ENCODE data around the gene UBAC2. TPM values are rescaled to one million over a fixed set of nuclear protein-coding genes. Genes with fewer than 3 reads are reported as not detected.

Gene UBAC2
- total and polyA plus RNA-seq, 2 donors (not counting 1 experiment from before 2014, with no cell fraction given) = 32.4 to 87.4 TPM

DNA sequence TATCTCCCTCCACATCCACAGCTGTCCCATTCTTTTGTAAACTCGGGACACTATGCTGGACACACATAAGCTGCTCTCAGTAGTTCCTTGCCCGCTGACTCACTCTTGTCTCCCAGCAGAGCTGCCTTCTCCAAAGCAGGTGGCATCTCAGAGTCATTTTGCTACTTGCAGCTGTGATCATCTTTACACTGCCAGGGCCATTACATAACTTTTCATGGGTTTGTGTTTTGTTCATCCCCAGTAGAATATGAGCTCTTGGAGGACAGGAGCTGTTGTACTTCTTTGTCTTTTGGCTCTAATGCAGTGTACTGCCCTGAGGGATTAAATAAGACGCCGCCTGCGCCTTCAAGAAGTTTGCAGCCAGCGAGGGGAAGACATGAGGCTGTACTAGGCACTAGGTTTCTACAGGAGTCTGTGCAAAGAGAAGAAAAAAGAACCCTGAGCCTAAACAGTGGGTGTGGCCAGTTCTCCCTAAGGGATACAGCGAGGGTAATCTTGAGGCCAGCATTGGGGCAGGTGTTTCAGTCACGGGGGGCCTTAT is 147.3 kb downstream of the UBAC2 start:
- Histone ChIP-seq H3K9ac (ENCODE audit: insufficient read depth, low read length) (no peak overlapping the region), H3K4me3 (replicated peaks in 1 of 4; ENCODE audit: control extremely low read depth in 1 of 4, insufficient read depth in 1 of 4, low read depth in 3 of 4, low read length in 4 of 4) (no peak overlapping the region), H4K20me1 (ENCODE audit: control insufficient read depth, extremely low read depth, insufficient read depth, low read length) (no peaks in the 10 kb centered on the region), H2AFZ (ENCODE audit: low read length) (no peak overlapping the region), H3K27me3 (ENCODE audit: control insufficient read depth, insufficient read depth, low read length) (no peaks in the 10 kb centered on the region), H3K36me3 (ENCODE audit: control insufficient read depth, insufficient read depth, low read length) (no peaks in the 10 kb centered on the region), H3K79me2 (ENCODE audit: control insufficient read depth, insufficient read depth, low read length) (no peaks in the 10 kb centered on the region), H3K9me3 (ENCODE audit: control insufficient read depth, insufficient read depth, low read depth, low read length) (no peaks in the 10 kb centered on the region), H3K4me2 (ENCODE audit: extremely low read depth, insufficient read depth, low read length) (no peak overlapping the region), H3K27ac (ENCODE audit: insufficient read depth, low read length) (no peak overlapping the region), H3K4me1 (ENCODE audit: control insufficient read depth, extremely low read depth, insufficient read depth, low read length) (no peaks in the 10 kb centered on the region)
- TF ChIP-seq, protein P1, sequence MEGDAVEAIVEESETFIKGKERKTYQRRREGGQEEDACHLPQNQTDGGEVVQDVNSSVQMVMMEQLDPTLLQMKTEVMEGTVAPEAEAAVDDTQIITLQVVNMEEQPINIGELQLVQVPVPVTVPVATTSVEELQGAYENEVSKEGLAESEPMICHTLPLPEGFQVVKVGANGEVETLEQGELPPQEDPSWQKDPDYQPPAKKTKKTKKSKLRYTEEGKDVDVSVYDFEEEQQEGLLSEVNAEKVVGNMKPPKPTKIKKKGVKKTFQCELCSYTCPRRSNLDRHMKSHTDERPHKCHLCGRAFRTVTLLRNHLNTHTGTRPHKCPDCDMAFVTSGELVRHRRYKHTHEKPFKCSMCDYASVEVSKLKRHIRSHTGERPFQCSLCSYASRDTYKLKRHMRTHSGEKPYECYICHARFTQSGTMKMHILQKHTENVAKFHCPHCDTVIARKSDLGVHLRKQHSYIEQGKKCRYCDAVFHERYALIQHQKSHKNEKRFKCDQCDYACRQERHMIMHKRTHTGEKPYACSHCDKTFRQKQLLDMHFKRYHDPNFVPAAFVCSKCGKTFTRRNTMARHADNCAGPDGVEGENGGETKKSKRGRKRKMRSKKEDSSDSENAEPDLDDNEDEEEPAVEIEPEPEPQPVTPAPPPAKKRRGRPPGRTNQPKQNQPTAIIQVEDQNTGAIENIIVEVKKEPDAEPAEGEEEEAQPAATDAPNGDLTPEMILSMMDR (conservative IDR thresholded peaks at IDR 0.05 in 1 of 2, IDR thresholded peaks at IDR 0.05 in 1 of 2; ENCODE audit: low read depth in 1 of 2, low read length in 2 of 2) = no peak
- TF ChIP-seq EZH2 (IDR thresholded peaks at IDR 0.05; ENCODE audit: low read length, missing control alignments) = no peak
- DNase-seq (ENCODE audit: low read depth in 2 of 2) = no peak

DNA sequence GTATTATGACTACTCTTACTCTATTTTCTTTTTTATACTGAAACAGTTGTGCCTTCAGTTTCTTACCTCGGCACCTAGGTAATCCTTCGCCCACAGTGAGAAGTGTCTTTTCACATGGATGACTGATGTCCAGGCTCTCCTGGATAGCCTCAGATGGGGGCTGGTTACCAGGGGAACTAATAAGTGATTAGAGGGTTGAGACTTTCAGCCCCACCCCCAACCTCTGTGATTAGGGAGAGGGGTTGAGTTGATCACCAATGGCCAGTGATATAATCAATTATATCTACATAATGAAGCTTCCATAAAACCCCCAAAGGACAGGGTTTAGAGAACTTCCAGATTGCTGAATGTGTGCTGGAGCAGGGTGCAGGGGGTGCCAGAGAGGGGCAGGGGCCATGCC is 149.5 kb downstream of the UBAC2 start:
- Histone ChIP-seq H3K36me3 (ENCODE audit: control insufficient read depth, insufficient read depth, low read length) (no peaks in the 10 kb centered on the region), H3K4me2 (ENCODE audit: extremely low read depth, insufficient read depth, low read length) (no peak overlapping the region), H3K27me3 (ENCODE audit: control insufficient read depth, insufficient read depth, low read length) (no peaks in the 10 kb centered on the region), H3K4me3 (replicated peaks in 1 of 4; ENCODE audit: control extremely low read depth in 1 of 4, insufficient read depth in 1 of 4, low read depth in 3 of 4, low read length in 4 of 4) (no peak overlapping the region), H3K4me1 (ENCODE audit: control insufficient read depth, extremely low read depth, insufficient read depth, low read length) (no peaks in the 10 kb centered on the region), H4K20me1 (ENCODE audit: control insufficient read depth, extremely low read depth, insufficient read depth, low read length) (no peaks in the 10 kb centered on the region), H3K9ac (ENCODE audit: insufficient read depth, low read length) (no peak overlapping the region), H3K9me3 (ENCODE audit: control insufficient read depth, insufficient read depth, low read depth, low read length) (no peaks in the 10 kb centered on the region), H3K27ac (ENCODE audit: insufficient read depth, low read length) (no peak overlapping the region), H2AFZ (ENCODE audit: low read length) (no peak overlapping the region), H3K79me2 (ENCODE audit: control insufficient read depth, insufficient read depth, low read length) (no peaks in the 10 kb centered on the region)
- TF ChIP-seq, protein P1 (conservative IDR thresholded peaks at IDR 0.05 in 1 of 2, IDR thresholded peaks at IDR 0.05 in 1 of 2; ENCODE audit: low read depth in 1 of 2, low read length in 2 of 2) = no peak
- no peak for TF ChIP-seq EZH2 (IDR thresholded peaks at IDR 0.05; ENCODE audit: low read length, missing control alignments)
- no peak for DNase-seq (ENCODE audit: low read depth in 2 of 2)

DNA sequence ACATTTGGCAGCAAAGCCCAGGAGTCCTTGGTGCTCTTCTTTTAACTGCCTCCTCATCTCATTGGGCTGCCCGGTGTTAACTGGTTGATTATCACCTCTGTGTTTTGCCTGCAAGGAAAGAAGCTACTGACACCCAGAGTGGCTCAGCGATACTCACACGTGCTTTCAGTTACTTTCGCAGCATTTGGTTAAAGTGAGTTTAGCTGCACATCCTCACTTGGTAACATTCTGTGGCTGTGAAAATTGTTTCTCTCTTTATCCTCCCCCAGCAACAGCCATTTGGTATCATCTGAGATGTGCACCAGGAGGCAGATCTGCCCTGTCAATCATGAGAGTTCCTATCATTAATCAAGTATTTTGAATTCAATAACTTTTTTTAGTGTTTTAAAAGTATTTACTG is 151.1 kb downstream of the UBAC2 start:
- Histone ChIP-seq H3K36me3 (ENCODE audit: control insufficient read depth, insufficient read depth, low read length) (no peaks in the 10 kb centered on the region), H3K27ac (ENCODE audit: insufficient read depth, low read length) (no peak overlapping the region), H3K4me1 (ENCODE audit: control insufficient read depth, extremely low read depth, insufficient read depth, low read length) (peaks cover 3% of the 10 kb centered on the region), H2AFZ (ENCODE audit: low read length) (no peak overlapping the region), H3K27me3 (ENCODE audit: control insufficient read depth, insufficient read depth, low read length) (no peaks in the 10 kb centered on the region), H3K9me3 (ENCODE audit: control insufficient read depth, insufficient read depth, low read depth, low read length) (no peaks in the 10 kb centered on the region), H3K9ac (ENCODE audit: insufficient read depth, low read length) (no peak overlapping the region), H4K20me1 (ENCODE audit: control insufficient read depth, extremely low read depth, insufficient read depth, low read length) (no peaks in the 10 kb centered on the region), H3K79me2 (ENCODE audit: control insufficient read depth, insufficient read depth, low read length) (no peaks in the 10 kb centered on the region), H3K4me3 (replicated peaks in 1 of 4; ENCODE audit: control extremely low read depth in 1 of 4, insufficient read depth in 1 of 4, low read depth in 3 of 4, low read length in 4 of 4) (no peak overlapping the region), H3K4me2 (ENCODE audit: extremely low read depth, insufficient read depth, low read length) (no peak overlapping the region)
- TF ChIP-seq, protein P1 (conservative IDR thresholded peaks at IDR 0.05 in 1 of 2, IDR thresholded peaks at IDR 0.05 in 1 of 2; ENCODE audit: low read depth in 1 of 2, low read length in 2 of 2) = no peak
- no peak for TF ChIP-seq EZH2 (IDR thresholded peaks at IDR 0.05; ENCODE audit: low read length, missing control alignments)
- no peak for DNase-seq (ENCODE audit: low read depth in 2 of 2)

Measured in fibroblast of lung (primary cell).